GM20431 (cell line): ENCODE data around the gene PRUNE2.
"Not testable (repeated sequence)": the region's sequence is repeated elsewhere in the genome, so short reads cannot be mapped to it uniquely, and the experiment has no call there.

Experiments used
- in situ Hi-C: fragments of 300-500 bp; cut with MseI, MboI; formaldehyde crosslinking; loops from one replicate; pipeline ENCODE4 v1.15.0; 2020; ENCODE audit warnings: low sequenced_read_pairs; ENCODE audit not compliant: unreplicated experiment

The PRUNE2 gene

DNA sequence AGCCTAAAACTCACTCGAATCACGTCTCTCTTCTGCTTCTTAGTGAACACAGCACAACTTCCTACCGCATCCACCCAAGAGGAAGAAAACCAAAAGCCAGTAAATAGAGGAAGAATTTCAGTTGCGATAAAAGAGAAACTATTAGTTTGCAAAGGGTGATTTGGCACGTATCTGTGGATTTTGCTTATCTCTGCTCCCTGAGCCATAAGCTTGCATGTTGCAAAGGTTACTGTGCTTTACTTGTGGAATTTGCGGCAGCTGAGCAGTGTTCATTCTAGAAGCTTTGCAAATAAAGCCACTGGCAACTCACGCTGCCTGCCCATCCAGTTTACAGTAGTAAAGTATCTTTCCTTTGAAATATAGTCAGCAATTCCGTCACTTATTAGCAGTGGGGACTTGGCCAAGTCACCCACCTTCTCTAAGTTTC lies 290.7 kb downstream of the PRUNE2 start:
- in situ Hi-C loops = no loop called here

DNA sequence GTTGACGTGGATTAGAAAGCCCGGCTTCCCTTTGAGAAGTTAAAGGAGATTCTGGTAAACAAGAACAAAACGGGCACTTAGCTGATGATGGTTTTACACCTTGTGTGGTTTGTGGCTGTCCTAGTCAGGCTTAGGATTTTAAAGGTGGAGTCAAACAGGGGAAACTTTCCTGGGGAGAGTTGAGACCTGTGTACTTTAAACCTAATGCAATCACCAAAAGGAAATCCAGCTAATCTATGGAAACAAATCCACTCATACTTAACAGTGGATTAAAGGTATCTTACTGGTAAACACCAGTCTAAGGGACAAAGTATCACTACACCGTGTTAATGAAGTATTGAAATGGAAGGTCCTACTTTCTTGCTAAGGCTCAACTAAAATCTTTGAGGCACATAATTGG lies 291.9 kb downstream of the PRUNE2 start:
- in situ Hi-C loops = no loop called here

DNA sequence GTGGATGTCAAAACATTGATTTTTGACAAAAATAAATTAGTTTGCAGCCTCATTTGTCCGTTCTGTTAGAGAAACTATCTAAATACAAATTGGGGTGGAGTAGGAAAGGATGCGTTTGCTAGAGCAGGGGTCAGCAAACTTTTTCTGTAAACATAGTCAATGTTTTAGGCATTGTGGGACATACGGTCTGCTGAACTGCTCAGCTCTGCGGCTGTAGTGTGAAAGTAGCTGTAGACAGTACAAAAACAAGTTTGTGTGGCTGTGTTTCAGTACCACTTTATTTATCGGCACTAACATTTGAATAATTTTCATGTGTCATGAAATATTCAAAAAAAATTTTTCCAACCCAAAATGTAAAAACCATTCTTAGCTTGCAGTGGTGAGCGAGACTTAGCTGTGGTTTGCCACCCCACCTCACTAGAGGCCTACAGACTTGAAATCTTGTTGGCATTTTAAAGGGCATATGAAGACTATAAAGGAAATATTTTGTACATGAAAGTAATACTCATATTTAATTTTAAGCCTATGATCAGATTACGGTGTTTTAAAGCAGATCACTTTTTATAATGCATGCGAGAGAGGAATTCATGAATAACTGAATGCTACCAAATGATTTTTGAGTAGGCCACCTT lies 292.6 kb downstream of the PRUNE2 start:
- in situ Hi-C loops = no loop called here

DNA sequence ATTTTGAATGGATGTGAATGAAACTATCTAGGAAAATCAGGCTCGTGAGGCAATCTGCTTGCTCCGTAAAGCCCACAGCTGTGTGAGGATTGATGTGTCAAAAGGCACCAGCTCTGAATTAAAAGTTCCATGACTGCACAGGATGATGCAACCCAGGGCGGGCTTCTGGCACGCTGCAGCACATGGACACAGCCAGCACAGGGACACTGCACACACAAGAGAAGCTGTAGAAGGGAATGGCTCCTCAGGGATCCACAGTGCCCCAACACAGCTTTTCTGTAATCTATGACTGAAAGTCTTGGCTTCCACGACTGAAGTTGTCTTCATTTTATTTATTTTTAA lies 295.9 kb downstream of the PRUNE2 start:
- in situ Hi-C loops = no loop called here

DNA sequence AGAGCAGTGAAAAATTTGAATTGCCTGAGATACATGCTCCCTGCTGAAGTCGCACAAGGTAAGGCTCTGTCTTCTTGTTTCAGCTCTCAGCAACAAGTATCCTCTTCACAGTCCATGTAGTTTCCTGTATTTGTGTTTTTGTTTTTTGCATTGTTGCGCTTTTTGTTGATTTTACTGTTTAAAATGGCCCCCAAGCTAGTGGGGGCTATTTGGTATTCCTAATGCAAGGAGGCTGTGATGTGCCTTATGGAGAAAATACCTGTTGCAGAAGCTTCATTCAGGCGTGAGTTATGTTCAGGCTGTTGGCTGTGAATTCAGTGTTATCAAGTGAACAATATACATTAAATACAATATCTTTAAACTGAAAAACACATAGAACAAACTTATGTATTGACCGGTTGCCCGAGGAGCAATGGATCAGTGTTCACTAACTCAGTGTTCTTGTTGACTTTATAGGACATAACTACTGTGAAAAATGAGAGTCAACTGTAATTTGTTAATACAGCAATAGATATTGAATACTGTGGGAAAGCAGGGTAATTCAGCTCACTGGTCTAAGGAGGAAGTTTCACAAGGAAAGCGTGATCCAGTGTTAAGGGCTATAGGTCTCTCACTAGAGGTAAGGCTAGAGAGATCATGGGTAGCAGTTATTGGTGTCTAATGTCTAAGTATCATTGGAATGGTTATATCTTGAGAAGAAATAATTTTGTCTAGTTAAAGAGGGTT lies 296.5 kb downstream of the PRUNE2 start:
- in situ Hi-C loops = no loop called here

DNA sequence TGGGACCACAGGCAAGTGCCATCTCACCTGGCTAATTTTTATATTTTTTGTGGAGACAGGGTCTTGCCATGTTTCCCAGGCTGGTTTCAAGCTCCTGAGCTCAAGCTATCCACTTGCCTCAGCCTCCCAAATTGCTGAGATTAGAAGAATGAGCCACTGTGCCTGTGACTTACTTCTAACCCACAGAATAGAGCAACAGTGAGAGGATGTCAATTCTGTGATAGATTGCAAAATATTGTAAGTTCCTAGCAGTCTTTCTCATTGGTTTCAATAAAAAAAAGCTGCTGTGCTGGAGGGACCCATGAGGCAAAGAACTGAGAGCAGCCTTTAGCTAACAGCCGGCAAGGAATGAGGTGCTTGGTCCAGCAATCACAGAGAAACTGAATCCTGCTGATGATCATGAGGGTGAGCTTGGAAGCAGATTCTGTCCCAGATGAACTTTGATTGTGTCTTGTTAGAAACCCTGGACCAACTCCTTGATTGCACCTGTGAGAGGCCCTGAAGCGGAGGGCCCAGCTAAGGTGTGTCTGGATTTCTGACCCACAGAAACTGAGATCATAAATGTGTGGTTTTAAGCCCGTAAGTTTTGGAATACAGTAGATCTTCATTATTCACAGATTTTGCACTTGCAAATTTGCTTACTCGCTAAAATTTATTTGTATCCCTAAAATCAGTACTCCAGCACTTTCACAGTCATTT lies 297.2 kb downstream of the PRUNE2 start:
- in situ Hi-C loops = no loop called here

DNA sequence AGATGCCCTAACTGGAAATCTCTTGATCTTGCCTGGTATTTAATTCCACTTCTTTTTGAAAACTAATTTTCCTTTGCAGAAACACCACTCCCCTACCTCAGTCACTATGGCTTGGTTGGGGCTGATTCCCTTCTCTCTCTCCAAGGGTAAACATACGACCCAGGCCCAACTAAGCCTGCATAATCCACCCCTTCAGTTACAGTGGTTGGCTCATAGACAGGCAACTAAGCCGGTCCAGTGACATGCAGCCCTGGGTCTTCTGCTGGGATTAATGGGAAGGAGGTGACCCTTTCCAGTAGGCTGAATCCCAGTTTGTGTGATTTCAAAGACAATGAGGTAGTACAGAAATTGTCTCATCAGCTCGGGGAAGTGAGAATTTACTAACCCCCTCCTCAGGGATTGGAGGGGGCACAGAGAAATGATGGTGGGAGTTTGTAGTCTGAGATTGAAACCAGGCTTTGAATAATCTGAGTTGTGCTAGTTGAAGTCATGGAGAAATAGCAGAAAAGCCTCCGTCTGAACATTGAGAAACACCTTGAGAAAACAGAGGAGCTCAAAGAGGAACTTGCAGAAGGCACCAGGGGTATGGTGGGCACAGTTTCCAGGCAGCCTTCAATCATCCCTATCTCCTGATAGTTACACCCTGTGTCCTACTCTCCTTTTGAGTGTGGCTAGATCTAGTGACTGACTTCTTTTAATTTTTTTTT lies 298.0 kb downstream of the PRUNE2 start:
- in situ Hi-C loops = no loop called here

DNA sequence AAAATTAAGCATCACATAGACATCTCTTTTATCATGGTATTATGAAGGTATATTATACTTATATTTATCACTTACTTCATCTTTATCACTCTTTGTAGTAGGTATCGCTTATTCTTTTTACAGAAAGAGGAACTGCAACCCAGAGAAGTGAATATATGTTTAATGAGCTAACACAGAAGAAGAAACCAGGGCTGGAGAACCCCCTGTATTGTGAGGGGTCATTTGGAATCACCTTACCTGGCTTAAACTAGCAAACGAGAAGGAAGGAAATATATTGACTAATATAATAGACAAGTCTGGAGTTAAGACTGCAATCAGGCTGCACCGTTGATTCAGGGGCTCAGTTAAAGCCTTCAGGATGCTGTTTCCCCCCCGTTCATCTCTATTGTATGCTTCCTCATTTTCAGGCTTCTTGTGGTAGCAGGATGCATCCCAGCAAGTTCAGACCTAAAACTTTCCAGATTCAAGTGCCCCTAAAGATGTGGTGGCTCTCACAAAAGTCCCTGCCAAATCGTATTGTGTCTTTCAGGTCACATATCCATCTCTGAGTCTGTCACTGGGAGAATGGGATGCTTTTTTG lies 300.5 kb downstream of the PRUNE2 start:
- in situ Hi-C loops = no loop called here

DNA sequence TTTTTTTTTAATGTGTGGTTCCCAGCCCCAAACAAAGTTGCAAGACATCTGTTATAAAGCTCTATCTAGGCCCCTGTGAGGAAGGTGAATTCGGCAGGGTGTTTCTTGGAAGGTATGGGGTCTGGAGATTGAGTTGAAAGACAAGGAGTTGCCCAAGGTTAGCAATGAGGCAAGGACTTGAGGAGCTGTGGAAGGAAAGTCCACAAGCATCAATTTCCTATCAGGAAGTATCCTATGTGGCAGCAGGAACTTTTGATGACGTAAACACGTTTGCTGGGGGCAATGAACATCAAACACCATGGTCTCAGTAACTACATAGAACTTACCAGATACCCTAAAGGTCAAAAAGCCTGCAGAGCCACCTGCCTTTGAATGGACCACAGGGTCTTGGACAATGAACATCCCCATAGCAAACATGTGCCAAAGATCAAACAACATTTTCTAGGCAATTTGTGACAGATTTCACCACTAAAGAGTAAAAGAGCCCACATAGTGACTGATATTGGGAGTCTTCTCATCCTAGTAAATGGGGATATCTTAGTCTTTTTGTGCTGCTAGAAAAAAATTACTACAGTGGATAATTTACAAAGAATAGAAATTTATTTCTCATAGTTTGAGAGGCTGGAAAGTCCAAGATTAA lies 301.9 kb downstream of the PRUNE2 start:
- in situ Hi-C loops = no loop called here

DNA sequence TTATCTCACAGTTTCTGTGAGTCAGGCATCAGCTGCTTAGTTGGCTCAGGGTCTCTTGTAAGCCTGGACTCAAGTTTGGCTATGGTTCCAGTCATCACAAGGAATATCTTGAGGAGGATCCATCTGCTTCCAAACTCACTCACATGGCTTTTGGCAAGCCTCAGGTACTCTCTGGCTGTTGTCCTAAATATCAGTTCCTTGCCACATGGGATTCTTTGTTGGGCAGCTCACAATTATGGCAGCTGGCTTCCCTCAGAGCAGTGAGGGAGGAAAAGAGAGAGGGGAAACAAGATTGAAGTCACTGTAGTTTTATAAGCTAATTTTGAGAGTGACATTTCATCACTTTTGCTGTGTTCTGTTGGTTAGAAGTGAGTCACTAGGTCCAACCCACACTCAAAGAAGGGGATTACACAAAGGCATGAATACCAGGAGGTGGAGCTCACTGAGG lies 302.4 kb downstream of the PRUNE2 start:
- in situ Hi-C loops = no loop called here

DNA sequence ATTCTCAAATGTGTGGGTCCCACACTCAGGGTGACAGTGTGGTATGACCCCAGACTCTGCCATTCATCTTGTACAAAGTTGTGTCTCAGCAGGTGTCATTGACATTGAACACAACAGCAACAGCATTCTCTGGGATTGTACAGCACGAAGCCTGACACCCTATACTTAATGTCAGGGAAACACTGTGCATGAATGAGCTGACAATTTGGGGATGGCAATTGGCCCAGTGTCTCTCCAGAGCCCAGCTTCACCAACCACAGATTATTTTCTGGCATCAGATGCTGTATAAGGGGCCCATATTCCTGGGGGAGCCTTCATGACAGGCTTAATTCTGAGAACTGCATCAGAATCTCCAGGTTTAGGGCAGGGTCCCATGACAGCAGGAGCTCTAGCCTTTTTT lies 303.7 kb downstream of the PRUNE2 start:
- in situ Hi-C loops = no loop called here

DNA sequence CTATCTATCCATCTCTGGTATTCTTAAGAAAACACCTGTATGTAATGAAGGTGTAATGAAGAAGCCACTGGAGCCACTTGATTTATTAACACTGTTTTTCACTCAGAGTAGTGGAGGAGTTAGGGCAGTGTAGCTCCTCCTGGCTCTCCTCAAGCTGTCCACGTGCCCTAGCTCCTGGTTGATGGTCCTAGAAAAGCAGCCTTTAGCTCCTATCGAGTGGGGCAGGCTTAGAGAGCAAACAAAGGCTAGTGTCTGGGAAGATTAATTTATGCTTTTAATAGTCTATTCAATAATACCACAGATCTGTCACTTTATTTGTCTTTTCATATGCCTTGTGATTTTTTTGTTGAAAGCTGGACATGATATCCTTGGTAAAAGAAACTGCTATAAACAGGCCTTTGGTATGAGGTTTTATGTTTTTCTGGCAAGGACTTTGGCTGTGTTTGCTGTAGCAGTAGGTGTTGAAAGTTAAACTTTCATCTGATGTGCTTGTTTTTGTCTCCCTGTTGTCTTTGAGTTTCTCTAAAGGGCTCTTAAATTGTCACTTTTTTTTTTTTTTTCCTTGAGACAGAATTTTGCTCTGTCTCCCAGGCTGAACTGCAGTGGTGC lies 305.8 kb downstream of the PRUNE2 start:
- in situ Hi-C loops = no loop called here

DNA sequence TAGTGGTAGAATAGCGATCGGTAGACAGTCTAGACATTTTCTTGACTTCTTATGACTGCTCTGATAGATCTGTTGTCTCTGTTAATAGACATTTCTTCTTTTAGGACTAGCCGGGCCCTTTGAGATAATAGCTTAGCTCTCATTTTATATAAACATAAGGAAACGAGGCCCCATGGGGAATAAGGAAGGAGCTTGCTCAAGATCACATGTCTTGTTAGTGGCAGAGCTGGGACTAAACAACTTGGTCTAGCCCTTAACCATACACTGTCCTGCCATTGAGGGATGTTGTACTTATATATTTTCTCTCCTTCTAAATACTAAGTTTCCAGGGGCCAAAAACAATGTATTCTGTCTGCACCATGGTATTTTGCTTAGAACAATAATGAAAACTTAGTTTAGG lies 306.9 kb downstream of the PRUNE2 start:
- in situ Hi-C loops = no loop called here

DNA sequence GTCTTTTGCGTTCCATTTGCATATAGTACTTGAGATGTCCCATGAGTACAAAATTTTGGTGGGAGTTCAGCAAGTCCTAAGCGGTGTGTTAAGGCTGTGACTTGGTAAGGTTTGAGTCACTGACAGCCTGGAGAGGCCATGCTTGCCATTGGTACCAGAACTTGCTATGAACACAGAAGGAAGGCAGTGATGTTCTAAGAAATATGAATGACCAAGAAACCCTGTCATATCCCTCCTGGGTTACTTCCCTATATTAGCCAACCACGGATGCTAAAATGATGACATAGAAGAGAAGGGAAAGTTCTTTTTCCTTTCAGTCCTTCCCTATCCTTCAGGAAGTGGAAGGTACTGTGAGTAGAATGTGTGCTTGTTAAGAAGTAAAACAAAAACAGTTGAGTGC lies 310.3 kb downstream of the PRUNE2 start:
- in situ Hi-C loops = no loop called here

DNA sequence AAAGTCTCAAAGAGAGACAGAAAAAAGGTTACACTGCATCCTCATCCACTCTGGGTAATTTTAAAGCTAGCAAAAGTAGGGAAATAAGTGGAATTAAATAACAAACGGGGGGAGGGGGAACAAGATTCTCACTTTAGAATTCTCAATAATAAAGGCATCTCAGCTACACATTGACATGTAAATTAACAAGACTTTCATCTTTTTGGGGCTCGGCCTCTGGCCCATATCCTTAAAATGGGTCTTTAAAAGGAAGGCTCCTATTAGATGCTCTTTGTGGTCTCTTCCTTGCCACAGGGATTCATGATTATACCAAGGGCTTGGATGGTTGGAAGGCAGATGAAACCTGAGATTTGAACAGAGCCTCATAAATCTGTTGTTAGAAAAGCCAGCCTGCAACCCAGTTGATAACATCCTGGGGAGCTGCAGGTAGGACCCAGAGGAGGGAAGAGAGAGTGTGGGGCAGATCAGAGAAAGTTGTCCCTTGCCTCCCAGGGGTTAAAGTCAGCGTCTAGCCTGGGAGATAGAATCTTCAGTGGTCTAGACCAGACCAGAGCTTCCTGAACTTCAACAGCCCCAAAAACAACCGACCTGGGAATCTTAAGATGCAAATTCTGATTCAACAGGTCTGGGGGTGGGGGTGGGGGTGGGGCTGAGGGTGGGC lies 311.0 kb downstream of the PRUNE2 start:
- in situ Hi-C loops = no loop called here

DNA sequence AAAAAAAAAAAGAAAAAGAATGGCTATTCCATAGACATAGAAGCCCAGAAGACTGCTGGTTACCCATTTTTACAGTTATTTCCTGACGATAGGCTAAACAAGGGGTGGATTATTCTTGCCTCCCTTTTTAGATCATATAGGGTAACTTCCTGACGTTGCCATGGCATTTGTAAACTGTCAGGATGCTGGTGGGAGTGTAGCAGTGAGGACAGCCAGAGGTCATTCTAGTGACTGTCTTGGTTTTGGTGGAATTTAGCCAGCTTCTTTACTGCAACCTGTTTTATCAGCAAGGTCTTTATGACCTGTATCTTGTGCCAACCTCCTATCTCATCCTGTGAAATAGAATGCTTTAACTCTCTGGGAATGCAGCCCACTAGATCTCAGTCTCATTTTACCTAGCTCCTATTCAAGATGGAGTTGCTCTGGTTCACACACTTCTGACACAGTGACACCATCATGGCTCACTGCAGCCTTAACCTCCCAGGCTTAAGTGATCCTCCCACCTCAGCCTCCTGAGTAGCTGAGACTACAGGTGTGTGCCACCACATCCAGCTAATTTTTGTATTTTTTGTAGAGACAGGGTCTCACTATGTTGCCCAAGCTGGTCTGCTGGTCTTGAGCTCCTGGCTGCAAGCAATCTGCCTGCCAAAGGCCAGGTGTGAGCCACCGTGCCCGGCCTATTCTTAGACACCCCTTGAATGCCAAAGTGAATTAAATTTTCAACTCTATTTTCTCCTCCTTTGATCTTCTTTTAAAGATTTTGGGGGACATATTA lies 311.8 kb downstream of the PRUNE2 start:
- in situ Hi-C loops = not testable (repeated sequence)

DNA sequence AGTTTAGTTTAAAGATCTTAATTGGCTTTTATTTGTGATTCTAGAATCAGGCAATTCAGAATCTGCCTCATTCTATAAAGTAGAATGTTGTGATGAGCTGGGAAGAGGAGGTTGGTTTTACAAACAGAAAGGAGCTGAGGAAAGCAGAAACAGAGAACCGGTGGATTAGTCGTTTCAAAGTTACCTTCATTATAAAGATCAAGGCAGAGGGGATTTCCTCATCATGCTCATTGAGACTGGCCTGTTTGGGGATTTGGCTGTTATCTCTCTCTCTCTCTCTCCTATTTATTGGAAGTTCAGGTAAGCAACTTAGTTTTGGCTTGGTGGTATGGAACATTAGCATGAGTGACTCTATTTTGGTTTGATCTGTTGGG lies 313.0 kb downstream of the PRUNE2 start:
- in situ Hi-C loops = no loop called here
